Neural progenitor cell (in vitro differentiated cells): ENCODE measurements around the gene TNC.

ENCODE experiments used
- CTCF ChIP-seq: fragments of 200-600 bp; sonication (generic); IDR thresholded peaks from 2 replicates; pipeline ENCODE4 v1.5.1; 2017; ENCODE audit warnings: antibody characterized with exemption, mild to moderate bottlenecking
- EZH2 ChIP-seq: fragments of 200-600 bp; sonication (generic); IDR thresholded peaks from 2 replicates; pipeline ENCODE4 v1.6.1; 2017; ENCODE audit warnings: antibody characterized with exemption, mild to moderate bottlenecking, moderate library complexity

- no peak for TF ChIP-seq EZH2
- no peak for TF ChIP-seq CTCF
These were observed 122.2 kb downstream of the TNC start for GRCh38 chr9:114995681-114996221.
